Panc1 (cell line): ENCODE measurements around the gene CCT5. TPM values are rescaled to one million over a fixed set of nuclear protein-coding genes. Genes with fewer than 3 reads are reported as not detected.

Source experiments
- ATAC-seq: fragments of 200-7000 bp; cut with Tn5 transposase; 2 replicates; pipeline ENCODE4 v1.9.1; 2020; ENCODE audit warnings: mild to moderate bottlenecking, moderate library complexity
- BruUV-seq: library from RNA; stranded (reverse); fragments of 400-500 nt; replicated peaks from 2 replicates; lab custom pipeline; 2021; lab: Mats Ljungman, UMichigan
- CTCF ChIA-PET: fragments of 300-600 bp; sonication (Branson Sonifier 250); formaldehyde crosslinking; loops from one replicate; lab custom pipeline; 2022; ENCODE audit warnings: antibody characterized with exemption; lab: Charles Lee
- POLR2A ChIA-PET: fragments of 300-600 bp; sonication (Branson Sonifier 250); formaldehyde crosslinking; loops from one replicate; lab custom pipeline; 2022; ENCODE audit warnings: antibody characterized with exemption; lab: Charles Lee
- DNase-seq: peaks from one replicate; pipeline ENCODE4 v3.0.0-alpha.2; 2010; ENCODE audit warnings: low read depth, low spot score
- H3K27ac ChIP-seq: 2 replicates; pipeline ENCODE4 v1.5.1; 2011; ENCODE audit warnings: mild to moderate bottlenecking, low read length, inconsistent platforms
- H3K27me3 ChIP-seq: fragments of 200-500 bp; sonication (Bioruptor generic); 2 replicates; pipeline ENCODE4 v1.6.0; 2014; ENCODE audit warnings: low read length, inconsistent platforms; ENCODE audit not compliant: control insufficient read depth, insufficient read depth
- H3K36me3 ChIP-seq: fragments of 200-500 bp; sonication (Bioruptor generic); 2 replicates; pipeline ENCODE4 v1.5.1; 2014; ENCODE audit warnings: inconsistent platforms, mild to moderate bottlenecking, low read length, moderate library complexity; ENCODE audit not compliant: control insufficient read depth, insufficient read depth
- H3K4me1 ChIP-seq: 2 replicates; pipeline ENCODE4 v1.5.1; 2011; ENCODE audit warnings: inconsistent platforms, mild to moderate bottlenecking, low read length, moderate library complexity; ENCODE audit not compliant: control insufficient read depth, insufficient read depth
- H3K4me3 ChIP-seq, 2 experiments: 2 replicates each; pipeline ENCODE4 v1.5.1; 2011 to 2012; ENCODE audit warnings: low read depth in 2 of 2, low read length in 2 of 2, mild to moderate bottlenecking in 2 of 2, inconsistent platforms in 1 of 2, moderate library complexity in 1 of 2
- H3K9me3 ChIP-seq: fragments of 200-500 bp; sonication (Bioruptor generic); 2 replicates; pipeline ENCODE4 v1.5.1; 2014; ENCODE audit warnings: low read depth, mild to moderate bottlenecking, inconsistent platforms, low read length, moderate library complexity; ENCODE audit not compliant: control insufficient read depth, insufficient read depth
- CTCF ChIP-seq: fragments of 450-650 bp; IDR thresholded peaks from 2 replicates; pipeline ENCODE4 v1.5.1; 2017; ENCODE audit warnings: mild to moderate bottlenecking
- POLR2AphosphoS5 ChIP-seq: IDR thresholded peaks from 2 replicates; pipeline ENCODE4 v1.6.1; 2012; ENCODE audit warnings: mild to moderate bottlenecking, low read depth, low read length, moderate library complexity
- REST ChIP-seq, 2 experiments: IDR thresholded peaks; 2 replicates each; pipeline ENCODE4 v1.6.1; 2011 to 2012; ENCODE audit warnings: low read depth in 2 of 2, control low read depth in 1 of 2, low read length in 1 of 2, mild to moderate bottlenecking in 1 of 2, moderate library complexity in 1 of 2; ENCODE audit not compliant: insufficient read depth in 1 of 2
- SIN3A ChIP-seq: IDR thresholded peaks from 2 replicates; pipeline ENCODE4 v1.6.1; 2012; ENCODE audit warnings: low read depth, mild to moderate bottlenecking, low read length, moderate library complexity, borderline replicate concordance; ENCODE audit not compliant: insufficient read depth
- TCF7L2 ChIP-seq: IDR thresholded peaks from 2 replicates; pipeline ENCODE4 v1.6.1; 2011; ENCODE audit warnings: mild to moderate bottlenecking, low read depth, low read length, inconsistent platforms
- in situ Hi-C: cut with HindIII; loops from 2 replicates; pipeline ENCODE4 v1.10.0; 2016; ENCODE audit warnings: low sequenced_read_pairs, low pct_unique_long_range_greater_than_20kb
- intact Hi-C: fragments of 100-400 bp; cut with micrococcal nuclease; formaldehyde crosslinking; loops from one replicate; pipeline ENCODE4 v1.10.0; 2022; ENCODE audit not compliant: unreplicated experiment
- total RNA-seq: library from RNA; stranded (reverse); gene quantifications from one replicate; pipeline ENCODE4 v1.2.1, GENCODE V29; 2021; ENCODE audit not compliant: unreplicated experiment

Gene CCT5
- total RNA-seq, 1 experiment from 2014 or later: 476 TPM

- no peak for DNase-seq
- Histone ChIP-seq H3K27me3 (no peaks in the 10 kb centered on the region), H3K4me3 (no peak overlapping the region), H3K9me3 (no peaks in the 10 kb centered on the region), H3K4me1 (peaks cover 16% of the 10 kb centered on the region; the same call in 1 of the 2 replicates), H3K27ac (no peak overlapping the region), H3K36me3 (no peaks in the 10 kb centered on the region)
- ChIA-PET CTCF (interaction anchor here (0.6 to 1.6 kb wide), 3 partner anchors 67 to 138 kb away, joined by 7 to 10 read pairs (median 7); no protein-coding TSS in a partner anchor), POLR2A (no interaction called here)
- BruUV-seq: no TSS peak
- intact Hi-C loops: no loop called here
- in situ Hi-C loops: no loop called here
- TF ChIP-seq REST (IDR thresholded peaks at IDR 0.05; ENCODE audit: insufficient read depth in 1 of 2, low read depth in 2 of 2, low read length in 1 of 2): no peak
- no peak for TF ChIP-seq POLR2AphosphoS5
- TF ChIP-seq TCF7L2: no peak
- TF ChIP-seq CTCF: no peak
- TF ChIP-seq SIN3A: no peak
- ATAC-seq: no peak
Observed at GRCh38 chr5:10286162-10286861, 36.2 kb downstream of the CCT5 start.

- in situ Hi-C loops: no loop called here
- ChIA-PET POLR2A (no interaction called here), CTCF (interaction anchor here (1.6 kb wide), 1 partner anchor 71 kb away, joined by 10 read pairs; no protein-coding TSS in a partner anchor)
- DNase-seq: no peak
- intact Hi-C loops: no loop called here
- ATAC-seq: no peak
- H3K4me1 ChIP-seq: peaks cover 16% of the 10 kb centered on the region; the same call in 1 of the 2 replicates
- no peak overlapping the region for H3K4me3 ChIP-seq
- TF ChIP-seq REST (IDR thresholded peaks at IDR 0.05; ENCODE audit: insufficient read depth in 1 of 2, low read depth in 2 of 2, low read length in 1 of 2) (no peak), POLR2AphosphoS5 (no peak), SIN3A (no peak), CTCF (no peak)
- no peak overlapping the region for H3K27ac ChIP-seq
- H3K9me3 ChIP-seq: no peaks in the 10 kb centered on the region
- no TSS peak for BruUV-seq
- H3K36me3 ChIP-seq: no peaks in the 10 kb centered on the region
- H3K27me3 ChIP-seq: no peaks in the 10 kb centered on the region
Observed at GRCh38 chr5:10286862-10287227, 36.8 kb downstream of the CCT5 start.
